Measurements from ENCODE around the gene RAB11FIP3.
"Not testable (repeated sequence)": the region's sequence is repeated elsewhere in the genome, so short reads cannot be mapped to it uniquely, and the experiment has no call there.

Gene RAB11FIP3

GRCh38 chr16:425082-425718 lies at the start of gene RAB11FIP3:
Gene RAB11FIP3 (plus strand): TSS chr16:425649. CDS start chr16:426007, 358 bp downstream.
- peak; percentile 93 for DNase-seq (ENCODE audit: low read depth, low spot score)

- no peak for DNase-seq (ENCODE audit: low read depth, low spot score)
Measured at GRCh38 chr16:375927-376816, 49.3 kb upstream of the RAB11FIP3 start.

GRCh38 chr16:376817-377418 lies 48.5 kb upstream of the RAB11FIP3 start:
- DNase-seq (ENCODE audit: low read depth, low spot score) = no peak

- DNase-seq (ENCODE audit: low read depth, low spot score) = no peak
Measured at GRCh38 chr16:377419-377951, 48.0 kb upstream of the RAB11FIP3 start.

- DNase-seq (ENCODE audit: low read depth, low spot score) = not testable (repeated sequence)
Measured at GRCh38 chr16:378113-378820, 47.2 kb upstream of the RAB11FIP3 start.

GRCh38 chr16:378821-379182 lies 46.6 kb upstream of the RAB11FIP3 start:
- DNase-seq (ENCODE audit: low read depth, low spot score) = no peak

GRCh38 chr16:379183-379960 lies 46.1 kb upstream of the RAB11FIP3 start:
- no peak for DNase-seq (ENCODE audit: low read depth, low spot score)

- no peak for DNase-seq (ENCODE audit: low read depth, low spot score)
Measured at GRCh38 chr16:379961-380761, 45.3 kb upstream of the RAB11FIP3 start.

GRCh38 chr16:380762-381011 lies 44.8 kb upstream of the RAB11FIP3 start:
- DNase-seq (ENCODE audit: low read depth, low spot score) = no peak

GRCh38 chr16:381012-381788 lies 44.2 kb upstream of the RAB11FIP3 start:
- peak; percentile 55 for DNase-seq (ENCODE audit: low read depth, low spot score)

- peak; percentile 78 for DNase-seq (ENCODE audit: low read depth, low spot score)
Measured at GRCh38 chr16:381789-382717, 43.4 kb upstream of the RAB11FIP3 start, which contains the start of gene PGAP6. Gene PGAP6 (minus strand): TSS chr16:381978. CDS start chr16:381821, 157 bp downstream.

- no peak for DNase-seq (ENCODE audit: low read depth, low spot score)
Measured at GRCh38 chr16:383326-384051, 42.0 kb upstream of the RAB11FIP3 start.

GRCh38 chr16:386641-387156 lies 38.8 kb upstream of the RAB11FIP3 start:
- no peak for DNase-seq (ENCODE audit: low read depth, low spot score)

GRCh38 chr16:387761-388666 lies 37.4 kb upstream of the RAB11FIP3 start:
- DNase-seq (ENCODE audit: low read depth, low spot score) = peak; percentile 52

GRCh38 chr16:389352-389751 lies 36.1 kb upstream of the RAB11FIP3 start:
- no peak for DNase-seq (ENCODE audit: low read depth, low spot score)

- peak; percentile 84 for DNase-seq (ENCODE audit: low read depth, low spot score)
Measured at GRCh38 chr16:391885-392335, 33.5 kb upstream of the RAB11FIP3 start.

Data from astrocyte of the hippocampus (primary cell).